HAP-1 (cell line): ENCODE results near the gene CHST11.
"Not testable (repeated sequence)": the region's sequence is repeated elsewhere in the genome, so short reads cannot be mapped to it uniquely, and the experiment has no call there.

ENCODE experiments used
- DNase-seq, 2 experiments: peaks; one replicate each; pipeline ENCODE4 v3.0.0-alpha.2; 2016 to 2020; ENCODE audit warnings: low spot score in 2 of 2
- H3K27me3 ChIP-seq: fragments of 250-450 bp; sonication (Bioruptor Pico); 2 replicates; pipeline ENCODE4 v1.5.1; 2020; ENCODE audit warnings: low read depth, mild to moderate bottlenecking, moderate library complexity
- H3K36me3 ChIP-seq: fragments of 250-450 bp; sonication (Bioruptor Pico); replicated peaks from 2 replicates; pipeline ENCODE4 v1.5.1; 2020; ENCODE audit warnings: mild to moderate bottlenecking
- H3K4me1 ChIP-seq: fragments of 250-450 bp; sonication (Bioruptor Pico); 2 replicates; pipeline ENCODE4 v1.5.1; 2020; ENCODE audit warnings: mild to moderate bottlenecking
- H3K4me3 ChIP-seq: fragments of 250-450 bp; sonication (Bioruptor Pico); 2 replicates; pipeline ENCODE4 v1.5.1; 2020; ENCODE audit warnings: mild to moderate bottlenecking, moderate library complexity
- H3K9me3 ChIP-seq: fragments of 250-450 bp; sonication (Bioruptor Pico); 2 replicates; pipeline ENCODE4 v1.5.1; 2020; ENCODE audit warnings: mild to moderate bottlenecking, moderate library complexity
- in situ Hi-C: fragments of 300-500 bp; cut with MboI; formaldehyde crosslinking; loops from 3 replicates; pipeline ENCODE4 v1.14.3; 2020; ENCODE audit warnings: low sequenced_read_pairs, inconsistent platforms, mixed read lengths

Gene CHST11

DNA sequence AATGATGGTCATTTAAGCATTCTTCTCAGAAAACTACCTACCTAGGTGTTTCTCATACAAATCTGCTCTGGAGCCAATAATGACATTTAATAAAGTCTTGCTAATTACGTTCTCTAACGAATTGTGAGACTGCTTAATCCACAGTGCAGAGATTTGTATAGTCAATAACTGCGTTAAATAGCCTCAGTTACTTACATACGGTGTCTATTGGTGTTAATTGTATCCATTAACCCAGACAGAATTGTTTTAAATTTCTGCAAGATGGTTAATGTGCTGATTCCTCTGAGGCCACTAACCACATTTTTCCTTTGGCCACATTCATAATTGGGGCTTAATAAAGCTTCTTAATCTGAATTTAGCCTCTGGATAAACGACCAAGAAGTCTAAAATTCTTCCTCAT lies 329.6 kb downstream of the CHST11 start:
- H3K27me3 ChIP-seq = 0 out of 2 replicates have a peak, but pooled peaks cover 2% of the 10 kb centered on the region
- no peaks in the 10 kb centered on the region for H3K9me3 ChIP-seq
- in situ Hi-C loops = no loop called here
- H3K4me3 ChIP-seq = no peak overlapping the region
- no peak for DNase-seq
- H3K4me1 ChIP-seq = peaks cover 4% of the 10 kb centered on the region; the same call in 1 of the 2 replicates
- no peaks in the 10 kb centered on the region for H3K36me3 ChIP-seq

DNA sequence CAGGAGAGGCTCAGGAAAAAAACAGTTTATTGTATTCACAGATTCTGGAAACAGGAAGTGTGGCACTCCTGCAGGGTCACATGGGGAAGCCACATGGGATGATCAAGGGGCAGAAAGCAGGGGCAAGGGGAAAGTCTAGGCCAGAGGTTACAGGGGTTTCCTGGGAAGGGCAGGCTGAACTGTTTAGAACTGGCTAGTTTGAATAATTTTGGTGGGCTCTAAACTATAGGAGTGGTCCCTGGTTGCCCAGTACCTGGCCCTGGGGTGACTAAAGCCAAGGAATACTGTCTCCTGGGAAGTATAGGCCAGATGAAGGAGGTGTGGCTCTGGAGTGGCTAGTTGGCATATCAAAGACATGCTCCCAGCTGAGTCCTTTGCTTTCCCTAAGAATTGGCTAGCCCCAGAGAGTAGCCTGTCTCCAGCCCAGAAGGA lies 332.1 kb downstream of the CHST11 start:
- in situ Hi-C loops = no loop called here
- Histone ChIP-seq H3K9me3 (no peaks in the 10 kb centered on the region), H3K4me3 (no peak overlapping the region), H3K36me3 (no peaks in the 10 kb centered on the region), H3K4me1 (peaks cover 4% of the 10 kb centered on the region; the same call in 1 of the 2 replicates), H3K27me3 (no peaks in the 10 kb centered on the region)
- DNase-seq = peak; percentile 74 to 77

DNA sequence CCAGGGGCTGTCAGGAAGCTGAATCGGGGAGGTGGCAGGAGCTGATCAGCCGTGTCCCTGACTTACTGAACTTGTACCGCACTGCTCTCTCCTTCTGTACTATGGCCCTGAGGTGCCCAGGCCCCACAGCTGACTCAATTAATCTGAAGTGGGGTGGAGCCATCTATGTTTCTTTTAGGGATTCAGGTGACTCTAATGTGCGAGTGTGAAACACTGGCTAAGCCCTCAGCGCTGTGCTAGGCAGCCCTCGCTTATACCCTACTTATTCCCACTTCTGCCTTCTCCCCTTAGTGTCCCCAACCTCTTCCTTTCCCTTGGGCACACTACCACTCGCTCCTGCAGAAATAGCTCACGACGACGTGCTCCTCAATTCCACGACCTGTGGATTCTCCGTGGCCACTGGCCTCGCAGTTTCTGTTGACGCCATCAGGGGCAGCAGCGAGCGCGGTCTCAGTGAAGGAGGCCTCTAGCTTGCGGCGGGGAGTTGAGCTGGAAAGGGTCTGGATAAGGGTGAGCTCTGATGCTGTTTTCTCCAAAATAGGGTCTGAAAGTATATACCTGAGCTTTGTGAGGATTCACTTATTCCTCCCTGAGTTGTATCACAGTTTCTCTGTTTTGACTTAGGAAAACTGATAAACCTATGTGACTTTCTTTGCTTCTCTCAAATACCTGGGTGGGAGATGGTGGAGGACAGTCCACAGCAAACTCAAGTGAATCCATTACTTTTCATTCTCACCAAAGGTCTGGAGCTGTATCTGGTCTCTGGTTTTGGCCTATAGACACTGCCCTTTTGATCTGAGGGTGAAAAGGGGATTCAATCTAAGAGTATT lies 333.8 kb downstream of the CHST11 start:
- in situ Hi-C loops = no loop called here
- H3K4me1 ChIP-seq = peaks cover 4% of the 10 kb centered on the region; the same call in 1 of the 2 replicates
- no peaks in the 10 kb centered on the region for H3K9me3 ChIP-seq
- no peak overlapping the region for H3K4me3 ChIP-seq
- DNase-seq = peak; percentile 25 to 77
- no peaks in the 10 kb centered on the region for H3K27me3 ChIP-seq
- no peaks in the 10 kb centered on the region for H3K36me3 ChIP-seq

DNA sequence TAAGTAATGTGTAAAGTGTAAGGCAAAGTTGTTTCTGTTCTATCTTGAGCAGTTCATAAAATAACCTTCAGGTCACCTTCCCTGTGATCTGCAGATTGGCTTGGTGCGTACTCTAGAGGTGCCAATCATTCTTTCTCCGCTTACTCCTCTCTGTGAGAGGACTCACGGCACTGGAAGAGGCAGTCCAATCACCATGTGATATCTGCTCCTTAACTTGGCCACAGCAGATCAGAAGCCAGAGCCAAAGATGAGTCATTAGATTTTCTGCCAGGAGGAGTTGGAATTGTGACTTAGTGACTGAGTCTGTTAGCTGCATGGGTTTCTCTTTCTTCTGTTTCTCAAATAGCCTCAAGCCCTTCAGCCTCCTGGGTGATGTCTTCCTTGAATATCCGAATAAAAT lies 335.8 kb downstream of the CHST11 start:
- no peaks in the 10 kb centered on the region for H3K36me3 ChIP-seq
- in situ Hi-C loops = no loop called here
- H3K9me3 ChIP-seq = no peaks in the 10 kb centered on the region
- no peaks in the 10 kb centered on the region for H3K27me3 ChIP-seq
- no peak for DNase-seq
- no peak overlapping the region for H3K4me3 ChIP-seq
- peaks cover 4% of the 10 kb centered on the region; the same call in 1 of the 2 replicates for H3K4me1 ChIP-seq

DNA sequence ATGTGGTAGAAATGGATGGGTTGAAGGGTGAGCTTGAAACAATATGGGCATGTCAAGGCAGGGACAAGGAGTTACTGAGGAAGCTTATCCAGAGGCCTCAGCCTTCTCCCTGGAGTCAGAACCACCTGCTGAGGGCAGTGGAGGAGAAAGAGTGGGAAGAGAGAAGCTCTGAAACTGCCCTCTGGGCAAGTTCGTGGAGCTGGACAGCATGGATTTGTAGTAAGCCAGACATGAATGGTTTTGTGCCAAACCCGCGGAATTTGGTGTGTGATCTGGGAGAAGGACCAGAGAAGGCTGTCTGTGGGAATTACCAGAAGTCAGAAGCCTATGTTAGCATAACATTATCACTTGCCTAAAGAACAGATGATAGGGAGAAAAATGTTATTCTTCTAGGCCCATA lies 336.5 kb downstream of the CHST11 start:
- in situ Hi-C loops = no loop called here
- Histone ChIP-seq H3K36me3 (no peaks in the 10 kb centered on the region), H3K27me3 (no peaks in the 10 kb centered on the region), H3K4me1 (peaks cover 4% of the 10 kb centered on the region; the same call in 1 of the 2 replicates), H3K9me3 (no peaks in the 10 kb centered on the region), H3K4me3 (no peak overlapping the region)
- no peak for DNase-seq

DNA sequence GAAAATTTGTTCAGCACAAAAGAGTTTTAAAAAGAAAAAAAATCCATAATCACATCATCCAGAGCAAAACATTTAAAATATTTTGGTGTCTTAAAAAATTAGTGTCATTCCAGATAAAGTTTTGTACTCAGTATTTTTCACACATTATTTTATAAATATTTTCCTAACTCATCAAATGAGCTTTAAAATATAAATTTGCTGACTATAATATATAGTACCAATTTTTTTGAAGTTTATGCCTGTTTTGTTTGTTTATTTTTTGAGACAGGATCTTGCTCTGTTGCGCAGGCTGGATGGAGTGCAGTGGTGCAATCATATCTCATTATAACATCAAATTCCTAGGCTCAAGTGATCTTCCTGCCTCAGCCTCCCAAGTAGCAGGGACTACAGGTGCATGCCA lies 337.2 kb downstream of the CHST11 start:
- Histone ChIP-seq H3K27me3 (no peaks in the 10 kb centered on the region), H3K4me1 (no peaks in the 10 kb centered on the region; the same call in 1 of the 2 replicates), H3K4me3 (no peak overlapping the region), H3K36me3 (no peaks in the 10 kb centered on the region), H3K9me3 (no peaks in the 10 kb centered on the region)
- no peak for DNase-seq
- in situ Hi-C loops = no loop called here

DNA sequence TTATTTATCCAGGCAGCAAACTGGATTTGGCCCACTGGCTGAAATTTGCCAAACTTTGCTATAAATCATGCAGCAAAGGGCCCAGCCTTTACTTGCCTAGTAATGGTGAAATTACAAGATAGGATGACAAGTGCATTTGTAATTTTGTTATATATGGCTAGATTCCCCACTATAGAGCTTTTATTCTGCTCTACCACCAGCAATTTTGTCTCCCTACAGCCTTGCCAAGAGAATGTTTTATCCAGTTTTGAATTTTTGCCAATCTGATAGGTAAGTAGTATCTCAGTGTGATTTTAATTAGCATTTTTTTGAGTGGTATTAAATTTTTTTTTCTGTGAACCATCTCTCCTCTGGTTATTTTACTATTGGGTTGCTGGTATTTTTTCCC lies 339.7 kb downstream of the CHST11 start:
- no peak for DNase-seq
- in situ Hi-C loops = no loop called here
- Histone ChIP-seq H3K36me3 (no peaks in the 10 kb centered on the region), H3K27me3 (no peaks in the 10 kb centered on the region), H3K9me3 (no peaks in the 10 kb centered on the region), H3K4me1 (no peaks in the 10 kb centered on the region), H3K4me3 (no peak overlapping the region)

DNA sequence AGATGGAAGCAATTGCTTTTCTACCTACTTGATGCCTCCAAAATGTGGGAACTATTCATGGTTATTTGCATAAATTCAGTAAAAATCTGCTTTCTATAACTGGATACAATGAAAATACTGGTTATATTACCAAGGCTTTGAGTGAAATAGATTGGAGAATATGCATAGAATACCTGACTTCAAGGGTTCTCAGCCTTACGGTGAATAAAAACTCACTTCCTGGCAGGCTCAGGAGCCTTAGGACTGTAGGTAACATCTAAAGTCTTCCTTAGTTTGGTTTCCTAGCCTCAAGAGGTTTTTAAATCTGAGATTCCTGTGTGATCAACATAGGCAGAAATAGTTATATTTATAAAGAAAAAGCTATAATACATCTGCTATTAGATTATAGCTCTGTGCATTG lies 342.7 kb downstream of the CHST11 start:
- H3K9me3 ChIP-seq = no peaks in the 10 kb centered on the region
- in situ Hi-C loops = no loop called here
- no peak for DNase-seq
- no peaks in the 10 kb centered on the region for H3K27me3 ChIP-seq
- no peak overlapping the region for H3K4me3 ChIP-seq
- H3K4me1 ChIP-seq = no peaks in the 10 kb centered on the region
- no peaks in the 10 kb centered on the region for H3K36me3 ChIP-seq

DNA sequence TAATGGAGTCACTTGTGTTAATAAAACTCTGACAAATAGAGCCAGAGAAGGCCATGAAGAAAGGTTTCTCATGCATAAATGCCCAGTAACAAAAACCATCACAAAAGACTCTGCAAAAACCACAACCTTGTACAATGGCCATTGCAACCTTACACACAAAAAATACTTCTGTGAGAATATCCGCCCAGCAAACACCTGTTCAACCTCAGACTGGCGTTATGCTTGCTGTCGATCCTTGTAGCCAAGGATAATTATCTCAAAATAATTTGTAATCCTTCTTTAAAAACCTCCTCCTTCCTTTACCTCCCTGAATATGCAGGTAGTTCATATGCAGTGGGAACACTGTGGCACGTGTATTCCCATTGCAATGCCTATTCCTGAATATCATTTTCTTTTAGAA lies 344.3 kb downstream of the CHST11 start:
- in situ Hi-C loops = no loop called here
- no peaks in the 10 kb centered on the region for H3K9me3 ChIP-seq
- H3K4me3 ChIP-seq = no peak overlapping the region
- H3K36me3 ChIP-seq = no peaks in the 10 kb centered on the region
- no peaks in the 10 kb centered on the region for H3K27me3 ChIP-seq
- no peaks in the 10 kb centered on the region for H3K4me1 ChIP-seq
- DNase-seq = no peak

DNA sequence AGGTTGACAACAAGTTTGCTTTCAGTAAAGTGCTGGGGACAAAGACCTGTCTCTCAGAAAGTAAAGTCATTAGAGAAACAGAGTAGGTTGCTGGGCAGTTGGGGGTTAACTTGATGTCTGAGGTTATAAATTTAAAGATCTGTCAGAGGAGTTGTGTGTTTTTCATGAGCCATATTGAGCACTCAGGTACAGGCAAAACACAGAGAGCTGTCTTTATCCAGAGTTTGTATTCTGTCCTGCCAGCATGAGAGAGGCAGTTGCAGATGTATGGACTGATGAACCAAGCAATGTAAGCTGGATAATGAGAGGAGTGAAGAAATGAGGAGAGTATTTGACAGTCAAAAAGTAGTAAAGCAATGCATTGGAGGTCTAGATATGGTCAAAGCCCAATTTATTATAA lies 344.7 kb downstream of the CHST11 start:
- Histone ChIP-seq H3K36me3 (no peaks in the 10 kb centered on the region), H3K9me3 (no peaks in the 10 kb centered on the region), H3K27me3 (no peaks in the 10 kb centered on the region), H3K4me3 (no peak overlapping the region), H3K4me1 (no peaks in the 10 kb centered on the region)
- DNase-seq = no peak
- in situ Hi-C loops = no loop called here

DNA sequence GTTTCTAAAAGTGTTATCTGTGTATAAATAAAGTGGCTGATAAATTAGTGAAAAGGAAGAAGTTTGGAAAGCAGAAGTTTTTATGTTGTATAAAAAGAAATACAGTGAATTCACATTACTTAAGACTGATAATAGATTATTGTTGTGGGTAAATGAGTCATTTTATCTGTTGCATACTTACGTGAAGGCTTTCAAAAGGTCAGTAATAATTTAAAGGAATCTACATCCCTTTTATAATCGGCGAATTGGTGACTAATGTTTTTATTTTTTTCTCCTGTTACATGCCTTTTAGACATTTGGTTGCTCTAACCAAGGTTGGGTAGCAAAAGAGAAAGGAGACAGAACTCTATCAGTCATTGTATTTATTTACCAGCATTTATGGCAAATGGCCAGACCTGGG lies 345.5 kb downstream of the CHST11 start:
- Histone ChIP-seq H3K9me3 (no peaks in the 10 kb centered on the region), H3K4me1 (no peaks in the 10 kb centered on the region), H3K36me3 (no peaks in the 10 kb centered on the region), H3K4me3 (no peak overlapping the region), H3K27me3 (no peaks in the 10 kb centered on the region)
- DNase-seq = no peak
- in situ Hi-C loops = no loop called here

DNA sequence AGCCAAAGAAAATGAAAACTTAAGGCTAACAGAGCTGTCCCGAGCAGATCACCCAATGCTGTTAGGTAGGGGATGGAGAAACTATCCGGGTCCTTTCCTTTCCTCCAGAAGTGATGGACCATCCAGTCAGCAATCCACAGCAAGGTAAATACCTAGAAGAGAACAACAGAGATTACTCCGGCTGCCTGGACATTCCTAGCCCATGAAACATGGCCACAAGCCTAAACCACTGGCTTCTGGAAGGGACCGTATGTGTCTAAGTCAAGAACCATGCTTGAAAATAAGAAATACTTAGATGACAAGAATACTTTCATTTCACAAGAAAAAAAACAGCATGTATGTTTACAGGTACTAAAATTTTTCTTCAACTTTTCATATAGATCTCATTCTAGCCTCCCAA lies 348.4 kb downstream of the CHST11 start:
- H3K36me3 ChIP-seq = no peaks in the 10 kb centered on the region
- no peak for DNase-seq
- in situ Hi-C loops = no loop called here
- no peaks in the 10 kb centered on the region for H3K4me1 ChIP-seq
- no peak overlapping the region for H3K4me3 ChIP-seq
- H3K9me3 ChIP-seq = no peaks in the 10 kb centered on the region
- H3K27me3 ChIP-seq = no peaks in the 10 kb centered on the region

DNA sequence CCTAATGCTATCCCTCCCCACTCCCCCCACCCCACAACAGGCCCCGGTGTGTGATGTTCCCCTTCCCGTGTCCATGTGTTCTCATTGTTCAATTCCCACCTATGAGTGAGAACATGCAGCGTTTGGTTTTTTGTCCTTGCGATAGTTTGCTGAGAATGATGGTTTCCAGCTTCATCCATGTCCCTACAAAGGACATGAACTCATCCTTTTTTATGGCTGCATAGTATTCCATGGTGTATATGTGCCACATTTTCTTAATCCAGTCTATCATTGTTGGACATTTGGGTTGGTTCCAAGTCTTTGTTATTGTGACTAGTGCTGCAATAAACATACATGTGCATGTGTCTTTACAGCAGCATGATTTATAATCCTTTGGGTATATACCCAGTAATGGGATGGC lies 349.4 kb downstream of the CHST11 start:
- H3K9me3 ChIP-seq, in situ Hi-C loops, DNase-seq, H3K36me3 ChIP-seq, H3K4me3 ChIP-seq, H3K4me1 ChIP-seq, H3K27me3 ChIP-seq: not testable (repeated sequence)

DNA sequence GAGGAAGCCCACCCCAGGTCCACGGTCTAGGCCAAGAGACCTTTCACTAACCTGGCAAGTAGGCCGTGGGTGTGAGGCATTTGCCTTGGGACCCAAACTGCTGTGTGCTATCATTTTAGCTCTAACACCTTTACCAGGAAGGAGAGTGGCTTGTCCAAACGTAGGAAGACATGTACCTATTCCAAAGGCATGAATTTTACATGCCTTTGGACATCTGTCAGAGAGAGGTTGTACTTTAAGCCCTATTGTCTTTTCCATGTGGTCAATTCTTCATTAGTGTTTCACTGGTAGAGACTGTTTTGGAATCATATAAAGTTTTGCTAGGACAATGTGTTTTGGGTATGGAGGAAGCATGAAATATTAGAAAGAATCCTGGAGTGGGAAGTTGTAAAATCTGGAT lies 352.5 kb downstream of the CHST11 start:
- in situ Hi-C loops = no loop called here
- DNase-seq = no peak
- H3K9me3 ChIP-seq = no peaks in the 10 kb centered on the region
- H3K27me3 ChIP-seq = no peaks in the 10 kb centered on the region
- no peaks in the 10 kb centered on the region for H3K4me1 ChIP-seq
- H3K36me3 ChIP-seq = no peaks in the 10 kb centered on the region
- no peak overlapping the region for H3K4me3 ChIP-seq
